RPMI8226 (cell line): ENCODE measurements around the gene FKTN.
"Not testable (repeated sequence)": the region's sequence is repeated elsewhere in the genome, so short reads cannot be mapped to it uniquely, and the experiment has no call there.

Experiments
- DNase-seq: peaks from one replicate; pipeline ENCODE4 v3.0.0-alpha.2; 2015

The FKTN gene

GRCh38 chr9:105557804-105558610 lies at the start of gene FKTN:
TSS of gene FKTN (plus strand) at chr9:105558131. CDS start at chr9:105575033, 16,902 bp downstream.
- peak; percentile 81 for DNase-seq

- DNase-seq = no peak
Measured at GRCh38 chr9:105508530-105508929, 49.4 kb upstream of the FKTN start.

GRCh38 chr9:105510024-105510423 lies 47.9 kb upstream of the FKTN start:
- no peak for DNase-seq

GRCh38 chr9:105511446-105511845 lies 46.5 kb upstream of the FKTN start:
- no peak for DNase-seq

GRCh38 chr9:105515811-105516413 lies 42.0 kb upstream of the FKTN start:
- DNase-seq = no peak

- DNase-seq = peak; percentile 6
Measured at GRCh38 chr9:105519710-105520369, 38.1 kb upstream of the FKTN start.

- DNase-seq = not testable (repeated sequence)
Measured at GRCh38 chr9:105520992-105521391, 36.9 kb upstream of the FKTN start.

GRCh38 chr9:105522618-105523385 lies 35.1 kb upstream of the FKTN start:
- DNase-seq = not testable (repeated sequence)

GRCh38 chr9:105531530-105531929 lies 26.4 kb upstream of the FKTN start:
- DNase-seq = no peak

GRCh38 chr9:105535920-105536668 lies 21.8 kb upstream of the FKTN start:
- DNase-seq = no peak

- DNase-seq = no peak
Measured at GRCh38 chr9:105539452-105539851, 18.5 kb upstream of the FKTN start.

- no peak for DNase-seq
Measured at GRCh38 chr9:105541838-105542237, 16.1 kb upstream of the FKTN start.

- no peak for DNase-seq
Measured at GRCh38 chr9:105554042-105554441, 3.9 kb upstream of the FKTN start.

- DNase-seq = no peak
Measured at GRCh38 chr9:105572455-105572854, 14.5 kb downstream of the FKTN start.

- DNase-seq = not testable (repeated sequence)
Measured at GRCh38 chr9:105579952-105580351, 22.0 kb downstream of the FKTN start.

GRCh38 chr9:105581550-105581949 lies 23.6 kb downstream of the FKTN start:
- DNase-seq = not testable (repeated sequence)

- no peak for DNase-seq
Measured at GRCh38 chr9:105593145-105593544, 35.2 kb downstream of the FKTN start.

GRCh38 chr9:105608721-105609598 lies 51.0 kb downstream of the FKTN start:
- DNase-seq = peak; percentile 53

- DNase-seq = no peak
Measured at GRCh38 chr9:105621001-105621400, 63.1 kb downstream of the FKTN start.

- no peak for DNase-seq
Measured at GRCh38 chr9:105625088-105625487, 67.2 kb downstream of the FKTN start.

GRCh38 chr9:105632807-105633206 lies 74.9 kb downstream of the FKTN start:
- DNase-seq = no peak
